Fibroblast of lung (primary cell): Measurements from ENCODE around the gene RFX2.

Experiments used
- EZH2 ChIP-seq: IDR thresholded peaks from 2 replicates; pipeline ENCODE4 v1.5.1; 2012; ENCODE audit warnings: low read length, control low read depth, mild to moderate bottlenecking; ENCODE audit errors: missing control alignments
- TF ChIP-seq, protein P1 (sequence below), 2 donors: IDR thresholded peaks in 1 of 2; conservative IDR thresholded peaks in 1 of 2; 1 replicate in 1 of 2; 2 replicates in 1 of 2; pipeline ENCODE4 v1.5.1; 2011 to 2012; ENCODE audit warnings: low read length in 2 of 2, control low read depth in 1 of 2, inconsistent platforms in 1 of 2, low read depth in 1 of 2, mild to moderate bottlenecking in 1 of 2

DNA sequence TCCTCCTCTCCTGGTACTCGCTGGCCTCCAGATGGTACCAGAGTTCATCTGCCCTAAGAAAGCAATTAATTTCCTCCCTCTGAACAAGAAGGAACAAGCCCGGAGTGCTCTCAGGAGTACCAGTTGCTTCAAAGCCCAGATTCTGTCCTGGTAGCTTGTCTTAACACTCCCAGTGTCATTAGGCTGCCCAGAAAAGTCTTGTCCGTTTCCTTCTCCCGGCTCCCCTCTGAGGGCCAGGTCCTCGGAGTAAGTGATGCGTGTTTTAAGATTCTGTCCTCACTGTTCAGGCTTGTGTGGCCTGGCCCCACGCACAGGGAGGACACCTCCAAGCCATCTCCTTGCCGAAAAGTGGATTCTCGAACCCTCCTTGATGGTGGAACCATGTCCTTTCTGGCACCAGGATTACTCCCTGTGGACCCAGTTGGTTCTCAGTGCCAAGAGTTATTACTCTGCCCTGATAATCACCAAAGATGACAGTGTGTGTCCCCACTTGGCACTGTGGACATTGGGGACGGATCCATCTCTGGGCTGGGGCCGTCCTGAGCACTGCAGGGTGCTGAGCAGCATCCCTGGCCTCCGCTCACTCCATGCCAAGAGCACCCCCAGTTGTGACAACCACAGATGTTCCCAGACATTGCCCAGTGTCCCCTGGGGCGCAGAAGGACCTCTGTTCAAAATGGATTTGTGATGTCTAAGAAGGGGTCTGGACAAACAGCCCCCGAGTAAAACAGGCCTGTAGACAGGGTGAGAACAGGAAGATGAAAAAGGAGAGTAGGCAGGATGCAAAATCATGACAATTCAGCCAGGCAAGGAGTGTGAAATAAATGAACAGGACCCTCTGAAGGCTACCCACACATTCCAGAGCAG lies 52.4 kb downstream of the RFX2 start:
- no peak for TF ChIP-seq EZH2
- TF ChIP-seq, protein P1, sequence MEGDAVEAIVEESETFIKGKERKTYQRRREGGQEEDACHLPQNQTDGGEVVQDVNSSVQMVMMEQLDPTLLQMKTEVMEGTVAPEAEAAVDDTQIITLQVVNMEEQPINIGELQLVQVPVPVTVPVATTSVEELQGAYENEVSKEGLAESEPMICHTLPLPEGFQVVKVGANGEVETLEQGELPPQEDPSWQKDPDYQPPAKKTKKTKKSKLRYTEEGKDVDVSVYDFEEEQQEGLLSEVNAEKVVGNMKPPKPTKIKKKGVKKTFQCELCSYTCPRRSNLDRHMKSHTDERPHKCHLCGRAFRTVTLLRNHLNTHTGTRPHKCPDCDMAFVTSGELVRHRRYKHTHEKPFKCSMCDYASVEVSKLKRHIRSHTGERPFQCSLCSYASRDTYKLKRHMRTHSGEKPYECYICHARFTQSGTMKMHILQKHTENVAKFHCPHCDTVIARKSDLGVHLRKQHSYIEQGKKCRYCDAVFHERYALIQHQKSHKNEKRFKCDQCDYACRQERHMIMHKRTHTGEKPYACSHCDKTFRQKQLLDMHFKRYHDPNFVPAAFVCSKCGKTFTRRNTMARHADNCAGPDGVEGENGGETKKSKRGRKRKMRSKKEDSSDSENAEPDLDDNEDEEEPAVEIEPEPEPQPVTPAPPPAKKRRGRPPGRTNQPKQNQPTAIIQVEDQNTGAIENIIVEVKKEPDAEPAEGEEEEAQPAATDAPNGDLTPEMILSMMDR (conservative IDR thresholded peaks at IDR 0.05 in 1 of 2, IDR thresholded peaks at IDR 0.05 in 1 of 2; ENCODE audit: low read depth in 1 of 2, low read length in 2 of 2): no peak
